GM19438 (cell line): Measurements from ENCODE around the gene OXSM.

Experiments
- ATAC-seq: cut with Tn5 transposase; IDR thresholded peaks from one replicate; pipeline ENCODE4 v1.9.1; 2021; ENCODE audit warnings: low read depth; ENCODE audit not compliant: unreplicated experiment

OXSM gene

GRCh38 chr3:25801786-25802185 is 11.9 kb downstream of the OXSM start:
- ATAC-seq: no peak

- ATAC-seq: no peak
Measured at GRCh38 chr3:25803833-25804232, 13.9 kb downstream of the OXSM start.

GRCh38 chr3:25804676-25805075 is 14.8 kb downstream of the OXSM start:
- no peak for ATAC-seq

- no peak for ATAC-seq
Measured at GRCh38 chr3:25812644-25813043, 22.8 kb downstream of the OXSM start.

GRCh38 chr3:25817107-25817506 is 27.2 kb downstream of the OXSM start:
- no peak for ATAC-seq

GRCh38 chr3:25817638-25818037 is 27.7 kb downstream of the OXSM start:
- no peak for ATAC-seq

GRCh38 chr3:25818335-25818734 is 28.4 kb downstream of the OXSM start:
- ATAC-seq: no peak

- ATAC-seq: no peak
Measured at GRCh38 chr3:25820366-25820765, 30.5 kb downstream of the OXSM start.

- ATAC-seq: no peak
Measured at GRCh38 chr3:25820816-25821486, 31.1 kb downstream of the OXSM start.

- ATAC-seq: no peak
Measured at GRCh38 chr3:25821746-25822573, 32.1 kb downstream of the OXSM start.

GRCh38 chr3:25823314-25823713 is 33.4 kb downstream of the OXSM start:
- ATAC-seq: no peak

GRCh38 chr3:25826510-25826909 is 36.6 kb downstream of the OXSM start:
- no peak for ATAC-seq

- ATAC-seq: no peak
Measured at GRCh38 chr3:25830373-25831280, 40.7 kb downstream of the OXSM start.

GRCh38 chr3:25831578-25831977 is 41.7 kb downstream of the OXSM start:
- no peak for ATAC-seq

- ATAC-seq: no peak
Measured at GRCh38 chr3:25834346-25834745, 44.5 kb downstream of the OXSM start.

GRCh38 chr3:25836579-25836978 is 46.7 kb downstream of the OXSM start:
- no peak for ATAC-seq

- no peak for ATAC-seq
Measured at GRCh38 chr3:25837038-25837437, 47.1 kb downstream of the OXSM start.

GRCh38 chr3:25840099-25840498 is 50.2 kb downstream of the OXSM start:
- no peak for ATAC-seq

GRCh38 chr3:25843332-25843731 is 53.4 kb downstream of the OXSM start:
- no peak for ATAC-seq
